WTC11 (cell line): ENCODE data around the gene METTL22. TPM values are rescaled to one million over a fixed set of nuclear protein-coding genes. Genes with fewer than 3 reads are reported as not detected.

Experiments used
- ATAC-seq: fragments of 200-7000 bp; cut with Tn5 transposase; 2 replicates; pipeline ENCODE4 v1.10.0; 2021; ENCODE audit warnings: mild to moderate bottlenecking, moderate library complexity
- CTCF ChIA-PET: fragments of 300-600 bp; sonication (Branson Sonifier 250); formaldehyde crosslinking; loops from one replicate; lab custom pipeline; 2021; ENCODE audit warnings: antibody characterized with exemption; lab: Charles Lee
- POLR2A ChIA-PET: fragments of 350-600 bp; sonication (Branson Sonifier 250); formaldehyde crosslinking; loops from one replicate; lab custom pipeline; 2021; ENCODE audit warnings: antibody characterized with exemption; lab: Charles Lee
- DNase-seq: peaks from one replicate; pipeline ENCODE4 v3.0.0; 2021; ENCODE audit warnings: low spot score
- H3K27ac Mint-ChIP-seq: 2 replicates; pipeline ENCODE4 v1.8.0; 2021; ENCODE audit warnings: mixed read lengths
- H3K27me3 Mint-ChIP-seq: 2 replicates; pipeline ENCODE4 v1.8.0; 2021; ENCODE audit warnings: low read depth, mild to moderate bottlenecking, moderate library complexity, mixed read lengths
- H3K36me3 Mint-ChIP-seq: 2 replicates; pipeline ENCODE4 v1.8.0; 2021; ENCODE audit warnings: mixed read lengths
- H3K4me1 Mint-ChIP-seq: 2 replicates; pipeline ENCODE4 v1.8.0; 2022; ENCODE audit warnings: mixed read lengths
- H3K4me3 Mint-ChIP-seq: 2 replicates; pipeline ENCODE4 v1.8.0; 2021; ENCODE audit warnings: mild to moderate bottlenecking, moderate library complexity, mixed read lengths
- H3K9me3 Mint-ChIP-seq: 2 replicates; pipeline ENCODE4 v1.8.0; 2021; ENCODE audit warnings: mixed read lengths
- ARID4B ChIP-seq: sonication (generic); formaldehyde crosslinking; IDR thresholded peaks from 2 replicates; pipeline ENCODE4 v1.8.0; 2023; ENCODE audit warnings: missing genetic modification reagents, mild to moderate bottlenecking, borderline replicate concordance
- CTCF ChIP-seq: fragments of 200-600 bp; IDR thresholded peaks from 2 replicates; pipeline ENCODE4 v1.8.0; 2022; ENCODE audit warnings: antibody characterized with exemption
- E2F1 ChIP-seq: sonication (generic); formaldehyde crosslinking; IDR thresholded peaks from 2 replicates; pipeline ENCODE4 v1.8.0; 2022; ENCODE audit warnings: mild to moderate bottlenecking, missing genetic modification reagents
- FOXP1 ChIP-seq: sonication (generic); formaldehyde crosslinking; IDR thresholded peaks from 2 replicates; pipeline ENCODE4 v1.8.0; 2022; ENCODE audit warnings: missing genetic modification reagents, mild to moderate bottlenecking, moderate library complexity, borderline replicate concordance
- FOXP4 ChIP-seq: sonication (generic); formaldehyde crosslinking; IDR thresholded peaks from 2 replicates; pipeline ENCODE4 v1.8.0; 2022; ENCODE audit warnings: mild to moderate bottlenecking, missing genetic modification reagents
- GABPB1 ChIP-seq: sonication (generic); formaldehyde crosslinking; IDR thresholded peaks from 2 replicates; pipeline ENCODE4 v1.8.1; 2023; ENCODE audit warnings: mild to moderate bottlenecking, missing genetic modification reagents
- GRHL2 ChIP-seq: fragments of 250-450 bp; sonication (Bioruptor Pico); IDR thresholded peaks from 2 replicates; pipeline ENCODE4 v1.8.0; 2022; ENCODE audit warnings: mild to moderate bottlenecking, moderate library complexity; ENCODE audit not compliant: insufficient replicate concordance, severe bottlenecking
- IRF1 ChIP-seq: sonication (generic); formaldehyde crosslinking; IDR thresholded peaks from 2 replicates; pipeline ENCODE4 v1.8.0; 2023; ENCODE audit warnings: missing genetic modification reagents
- IRF2 ChIP-seq: sonication (generic); formaldehyde crosslinking; IDR thresholded peaks from 2 replicates; pipeline ENCODE4 v1.8.0; 2022; ENCODE audit warnings: low read depth, missing genetic modification reagents, borderline replicate concordance
- MYBL2 ChIP-seq: sonication (generic); formaldehyde crosslinking; IDR thresholded peaks from 2 replicates; pipeline ENCODE4 v1.8.1; 2023; ENCODE audit warnings: mild to moderate bottlenecking, moderate library complexity, missing genetic modification reagents
- NFYB ChIP-seq: sonication (generic); formaldehyde crosslinking; conservative IDR thresholded peaks from 2 replicates; pipeline ENCODE4 v1.8.0; 2022; ENCODE audit warnings: low read depth, missing genetic modification reagents
- NR2C2 ChIP-seq: sonication (generic); formaldehyde crosslinking; IDR thresholded peaks from 2 replicates; pipeline ENCODE4 v1.8.0; 2022; ENCODE audit warnings: mild to moderate bottlenecking, missing genetic modification reagents
- OVOL2 ChIP-seq: fragments of 250-450 bp; sonication (Bioruptor Pico); IDR thresholded peaks from 2 replicates; pipeline ENCODE4 v1.9.0; 2021; ENCODE audit warnings: mild to moderate bottlenecking, borderline replicate concordance
- PRRX2 ChIP-seq: fragments of 250-450 bp; sonication (Bioruptor Pico); IDR thresholded peaks from 2 replicates; pipeline ENCODE4 v1.8.0; 2021; ENCODE audit warnings: mild to moderate bottlenecking
- SP1 ChIP-seq: sonication (generic); formaldehyde crosslinking; conservative IDR thresholded peaks from 2 replicates; pipeline ENCODE4 v1.8.1; 2022; ENCODE audit warnings: missing genetic modification reagents
- ZNF219 ChIP-seq: sonication (generic); formaldehyde crosslinking; IDR thresholded peaks from 2 replicates; pipeline ENCODE4 v1.8.0; 2023; ENCODE audit warnings: missing genetic modification reagents, mild to moderate bottlenecking, borderline replicate concordance
- ZNF423 ChIP-seq: fragments of 250-450 bp; sonication (Bioruptor Pico); IDR thresholded peaks from 2 replicates; pipeline ENCODE4 v2.1.2; 2022; ENCODE audit warnings: mild to moderate bottlenecking, moderate library complexity
- total RNA-seq: library from RNA; stranded (reverse); gene quantifications from 3 replicates; pipeline ENCODE4 v1.2.3, GENCODE V29; 2021

The METTL22 gene
- total RNA-seq, 1 experiment from 2014 or later = 82.0 TPM

- TF ChIP-seq OVOL2 (CRISPR knock-in tag) (no peak), MYBL2 (CRISPR knock-in tag) (no peak), NFYB (CRISPR knock-in tag) (no peak), SP1 (CRISPR knock-in tag) (no peak), FOXP1 (CRISPR knock-in tag) (no peak), GRHL2 (CRISPR knock-in tag) (no peak), GABPB1 (CRISPR knock-in tag) (no peak), NR2C2 (CRISPR knock-in tag) (no peak), ZNF423 (CRISPR knock-in tag) (no peak), ZNF219 (CRISPR knock-in tag) (no peak), E2F1 (CRISPR knock-in tag) (no peak), CTCF (no peak), PRRX2 (CRISPR knock-in tag) (no peak), IRF2 (CRISPR knock-in tag) (no peak), IRF1 (CRISPR knock-in tag) (no peak), FOXP4 (CRISPR knock-in tag) (no peak), ARID4B (CRISPR knock-in tag) (no peak)
- CTCF ChIA-PET = interaction anchor here (0.5 to 0.6 kb wide), 2 partner anchors 23 to 390 kb away, joined by 3 read pairs; no protein-coding TSS in a partner anchor
- Mint-ChIP-seq H3K4me1 (no peaks in the 10 kb centered on the region), H3K27me3 (no peaks in the 10 kb centered on the region), H3K9me3 (no peaks in the 10 kb centered on the region), H3K36me3 (peaks cover 74% of the 10 kb centered on the region), H3K4me3 (no peak overlapping the region), H3K27ac (peak overlapping the region; percentile 6; the same call in 1 of the 2 replicates)
- DNase-seq (no peak), ATAC-seq (no peak)
- POLR2A ChIA-PET = interaction anchor here (1.0 kb wide), 1 partner anchor 10 kb away, joined by 3 read pairs; no protein-coding TSS in a partner anchor
Measured at GRCh38 chr16:8628981-8629725, 7.7 kb downstream of the METTL22 start.
